HepG2 (cell line): ENCODE results near the gene PXDC1. TPM values are rescaled to one million over a fixed set of nuclear protein-coding genes. Genes with fewer than 3 reads are reported as not detected.

Experiments
- GMEB1 ChIP-seq: sonication (generic); formaldehyde crosslinking; IDR thresholded peaks from 2 replicates; pipeline ENCODE4 v1.5.1; 2020; ENCODE audit warnings: missing genetic modification reagents, mild to moderate bottlenecking, borderline replicate concordance
- HINFP ChIP-seq: sonication (generic); formaldehyde crosslinking; IDR thresholded peaks from 2 replicates; pipeline ENCODE4 v1.4.0; 2020; ENCODE audit warnings: low read depth, mild to moderate bottlenecking, missing genetic modification reagents
- IRX3 ChIP-seq: sonication (generic); formaldehyde crosslinking; IDR thresholded peaks from 2 replicates; pipeline ENCODE4 v1.8.1; 2023; ENCODE audit warnings: mild to moderate bottlenecking, low read depth, missing genetic modification reagents, borderline replicate concordance
- MTA3 ChIP-seq: sonication (generic); formaldehyde crosslinking; IDR thresholded peaks from 2 replicates; pipeline ENCODE4 v1.4.0; 2020; ENCODE audit warnings: missing genetic modification reagents
- ZSCAN12 ChIP-seq: sonication (generic); formaldehyde crosslinking; IDR thresholded peaks from 2 replicates; pipeline ENCODE4 v1.9.0; 2021; ENCODE audit warnings: mild to moderate bottlenecking, missing genetic modification reagents
- polyA plus RNA-seq, 8 experiments: library from polyadenylated mRNA; depleted of rRNA in 3 of 8; stranded (reverse) in 7 of 8; unstranded in 1 of 8; fragments of >200 nt; fragmentation: Illumina TruSeq in 4 of 8; extraction: Trizol in 4 of 8; gene quantifications; 2 replicates each; pipeline versions ENCODE4 v1.2.1 to v1.2.3, GENCODE V29; 2011 to 2016; ENCODE audit warnings: low read depth in 4 of 8, missing spikeins in 1 of 8, mixed read lengths in 1 of 8; ENCODE audit not compliant: insufficient read depth in 1 of 8
- total RNA-seq, 5 experiments: library from RNA; depleted of rRNA; stranded (reverse); fragments of >200 nt; fragmentation: Illumina TruSeq; extraction: Trizol; gene quantifications; 2 replicates each; pipeline ENCODE4 v1.2.3, GENCODE V29; 2016; ENCODE audit warnings: low read depth in 1 of 5
- TF ChIP-seq, protein P1 (sequence below): sonication (generic); formaldehyde crosslinking; IDR thresholded peaks from 2 replicates; pipeline ENCODE4 v1.4.0; 2020; ENCODE audit warnings: missing genetic modification reagents, borderline replicate concordance
- TF ChIP-seq, protein P2 (sequence below): IDR thresholded peaks from 2 replicates; pipeline ENCODE4 v1.6.1; 2016; ENCODE audit warnings: missing compliant biosample characterization, missing genetic modification reagents, borderline replicate concordance
- TF ChIP-seq, protein P3 (sequence below): IDR thresholded peaks from 2 replicates; pipeline ENCODE4 v1.6.1; 2016; ENCODE audit warnings: low read depth, missing genetic modification reagents, missing compliant biosample characterization
- TF ChIP-seq, protein P4 (sequence below): sonication (generic); formaldehyde crosslinking; IDR thresholded peaks from 2 replicates; pipeline ENCODE4 v1.4.0; 2020; ENCODE audit warnings: mild to moderate bottlenecking, low read depth, missing genetic modification reagents

PXDC1 gene
- total and polyA plus RNA-seq, 2 of the 13 experiments (the other 11 are each of a cell fraction or from before 2014, with no cell fraction given) = 32.4 to 34.7 TPM

GRCh38 chr6:3748208-3749066 lies 3.1 kb downstream of the PXDC1 start (continued):
- TF ChIP-seq, protein P1, sequence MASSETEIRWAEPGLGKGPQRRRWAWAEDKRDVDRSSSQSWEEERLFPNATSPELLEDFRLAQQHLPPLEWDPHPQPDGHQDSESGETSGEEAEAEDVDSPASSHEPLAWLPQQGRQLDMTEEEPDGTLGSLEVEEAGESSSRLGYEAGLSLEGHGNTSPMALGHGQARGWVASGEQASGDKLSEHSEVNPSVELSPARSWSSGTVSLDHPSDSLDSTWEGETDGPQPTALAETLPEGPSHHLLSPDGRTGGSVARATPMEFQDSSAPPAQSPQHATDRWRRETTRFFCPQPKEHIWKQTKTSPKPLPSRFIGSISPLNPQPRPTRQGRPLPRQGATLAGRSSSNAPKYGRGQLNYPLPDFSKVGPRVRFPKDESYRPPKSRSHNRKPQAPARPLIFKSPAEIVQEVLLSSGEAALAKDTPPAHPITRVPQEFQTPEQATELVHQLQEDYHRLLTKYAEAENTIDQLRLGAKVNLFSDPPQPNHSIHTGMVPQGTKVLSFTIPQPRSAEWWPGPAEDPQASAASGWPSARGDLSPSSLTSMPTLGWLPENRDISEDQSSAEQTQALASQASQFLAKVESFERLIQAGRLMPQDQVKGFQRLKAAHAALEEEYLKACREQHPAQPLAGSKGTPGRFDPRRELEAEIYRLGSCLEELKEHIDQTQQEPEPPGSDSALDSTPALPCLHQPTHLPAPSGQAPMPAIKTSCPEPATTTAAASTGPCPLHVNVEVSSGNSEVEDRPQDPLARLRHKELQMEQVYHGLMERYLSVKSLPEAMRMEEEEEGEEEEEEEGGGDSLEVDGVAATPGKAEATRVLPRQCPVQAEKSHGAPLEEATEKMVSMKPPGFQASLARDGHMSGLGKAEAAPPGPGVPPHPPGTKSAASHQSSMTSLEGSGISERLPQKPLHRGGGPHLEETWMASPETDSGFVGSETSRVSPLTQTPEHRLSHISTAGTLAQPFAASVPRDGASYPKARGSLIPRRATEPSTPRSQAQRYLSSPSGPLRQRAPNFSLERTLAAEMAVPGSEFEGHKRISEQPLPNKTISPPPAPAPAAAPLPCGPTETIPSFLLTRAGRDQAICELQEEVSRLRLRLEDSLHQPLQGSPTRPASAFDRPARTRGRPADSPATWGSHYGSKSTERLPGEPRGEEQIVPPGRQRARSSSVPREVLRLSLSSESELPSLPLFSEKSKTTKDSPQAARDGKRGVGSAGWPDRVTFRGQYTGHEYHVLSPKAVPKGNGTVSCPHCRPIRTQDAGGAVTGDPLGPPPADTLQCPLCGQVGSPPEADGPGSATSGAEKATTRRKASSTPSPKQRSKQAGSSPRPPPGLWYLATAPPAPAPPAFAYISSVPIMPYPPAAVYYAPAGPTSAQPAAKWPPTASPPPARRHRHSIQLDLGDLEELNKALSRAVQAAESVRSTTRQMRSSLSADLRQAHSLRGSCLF (CRISPR knock-in tag) = no peak
- peak; percentile 51; the same call in 1 of the 2 replicates for TF ChIP-seq HINFP (CRISPR knock-in tag)
- TF ChIP-seq, protein P2, sequence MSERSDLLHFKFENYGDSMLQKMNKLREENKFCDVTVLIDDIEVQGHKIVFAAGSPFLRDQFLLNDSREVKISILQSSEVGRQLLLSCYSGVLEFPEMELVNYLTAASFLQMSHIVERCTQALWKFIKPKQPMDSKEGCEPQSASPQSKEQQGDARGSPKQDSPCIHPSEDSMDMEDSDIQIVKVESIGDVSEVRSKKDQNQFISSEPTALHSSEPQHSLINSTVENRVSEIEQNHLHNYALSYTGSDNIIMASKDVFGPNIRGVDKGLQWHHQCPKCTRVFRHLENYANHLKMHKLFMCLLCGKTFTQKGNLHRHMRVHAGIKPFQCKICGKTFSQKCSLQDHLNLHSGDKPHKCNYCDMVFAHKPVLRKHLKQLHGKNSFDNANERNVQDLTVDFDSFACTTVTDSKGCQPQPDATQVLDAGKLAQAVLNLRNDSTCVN (CRISPR knock-in tag) = peak; percentile 57
- TF ChIP-seq, protein P3, sequence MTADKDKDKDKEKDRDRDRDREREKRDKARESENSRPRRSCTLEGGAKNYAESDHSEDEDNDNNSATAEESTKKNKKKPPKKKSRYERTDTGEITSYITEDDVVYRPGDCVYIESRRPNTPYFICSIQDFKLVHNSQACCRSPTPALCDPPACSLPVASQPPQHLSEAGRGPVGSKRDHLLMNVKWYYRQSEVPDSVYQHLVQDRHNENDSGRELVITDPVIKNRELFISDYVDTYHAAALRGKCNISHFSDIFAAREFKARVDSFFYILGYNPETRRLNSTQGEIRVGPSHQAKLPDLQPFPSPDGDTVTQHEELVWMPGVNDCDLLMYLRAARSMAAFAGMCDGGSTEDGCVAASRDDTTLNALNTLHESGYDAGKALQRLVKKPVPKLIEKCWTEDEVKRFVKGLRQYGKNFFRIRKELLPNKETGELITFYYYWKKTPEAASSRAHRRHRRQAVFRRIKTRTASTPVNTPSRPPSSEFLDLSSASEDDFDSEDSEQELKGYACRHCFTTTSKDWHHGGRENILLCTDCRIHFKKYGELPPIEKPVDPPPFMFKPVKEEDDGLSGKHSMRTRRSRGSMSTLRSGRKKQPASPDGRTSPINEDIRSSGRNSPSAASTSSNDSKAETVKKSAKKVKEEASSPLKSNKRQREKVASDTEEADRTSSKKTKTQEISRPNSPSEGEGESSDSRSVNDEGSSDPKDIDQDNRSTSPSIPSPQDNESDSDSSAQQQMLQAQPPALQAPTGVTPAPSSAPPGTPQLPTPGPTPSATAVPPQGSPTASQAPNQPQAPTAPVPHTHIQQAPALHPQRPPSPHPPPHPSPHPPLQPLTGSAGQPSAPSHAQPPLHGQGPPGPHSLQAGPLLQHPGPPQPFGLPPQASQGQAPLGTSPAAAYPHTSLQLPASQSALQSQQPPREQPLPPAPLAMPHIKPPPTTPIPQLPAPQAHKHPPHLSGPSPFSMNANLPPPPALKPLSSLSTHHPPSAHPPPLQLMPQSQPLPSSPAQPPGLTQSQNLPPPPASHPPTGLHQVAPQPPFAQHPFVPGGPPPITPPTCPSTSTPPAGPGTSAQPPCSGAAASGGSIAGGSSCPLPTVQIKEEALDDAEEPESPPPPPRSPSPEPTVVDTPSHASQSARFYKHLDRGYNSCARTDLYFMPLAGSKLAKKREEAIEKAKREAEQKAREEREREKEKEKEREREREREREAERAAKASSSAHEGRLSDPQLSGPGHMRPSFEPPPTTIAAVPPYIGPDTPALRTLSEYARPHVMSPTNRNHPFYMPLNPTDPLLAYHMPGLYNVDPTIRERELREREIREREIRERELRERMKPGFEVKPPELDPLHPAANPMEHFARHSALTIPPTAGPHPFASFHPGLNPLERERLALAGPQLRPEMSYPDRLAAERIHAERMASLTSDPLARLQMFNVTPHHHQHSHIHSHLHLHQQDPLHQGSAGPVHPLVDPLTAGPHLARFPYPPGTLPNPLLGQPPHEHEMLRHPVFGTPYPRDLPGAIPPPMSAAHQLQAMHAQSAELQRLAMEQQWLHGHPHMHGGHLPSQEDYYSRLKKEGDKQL (CRISPR knock-in tag) = no peak
- no peak for TF ChIP-seq ZSCAN12 (CRISPR knock-in tag)
- TF ChIP-seq GMEB1 = no peak
- TF ChIP-seq, protein P4, sequence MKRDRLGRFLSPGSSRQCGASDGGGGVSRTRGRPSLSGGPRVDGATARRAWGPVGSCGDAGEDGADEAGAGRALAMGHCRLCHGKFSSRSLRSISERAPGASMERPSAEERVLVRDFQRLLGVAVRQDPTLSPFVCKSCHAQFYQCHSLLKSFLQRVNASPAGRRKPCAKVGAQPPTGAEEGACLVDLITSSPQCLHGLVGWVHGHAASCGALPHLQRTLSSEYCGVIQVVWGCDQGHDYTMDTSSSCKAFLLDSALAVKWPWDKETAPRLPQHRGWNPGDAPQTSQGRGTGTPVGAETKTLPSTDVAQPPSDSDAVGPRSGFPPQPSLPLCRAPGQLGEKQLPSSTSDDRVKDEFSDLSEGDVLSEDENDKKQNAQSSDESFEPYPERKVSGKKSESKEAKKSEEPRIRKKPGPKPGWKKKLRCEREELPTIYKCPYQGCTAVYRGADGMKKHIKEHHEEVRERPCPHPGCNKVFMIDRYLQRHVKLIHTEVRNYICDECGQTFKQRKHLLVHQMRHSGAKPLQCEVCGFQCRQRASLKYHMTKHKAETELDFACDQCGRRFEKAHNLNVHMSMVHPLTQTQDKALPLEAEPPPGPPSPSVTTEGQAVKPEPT = no peak
- no peak for TF ChIP-seq MTA3 (CRISPR knock-in tag)
- no peak for TF ChIP-seq IRX3 (CRISPR knock-in tag)
